ENCODE results near the gene CD93. TPM values are rescaled to one million over a fixed set of nuclear protein-coding genes. Genes with fewer than 3 reads are reported as not detected.

The CD93 gene
- total RNA-seq, 2 experiments from 2014 or later = 0.11 TPM

DNA sequence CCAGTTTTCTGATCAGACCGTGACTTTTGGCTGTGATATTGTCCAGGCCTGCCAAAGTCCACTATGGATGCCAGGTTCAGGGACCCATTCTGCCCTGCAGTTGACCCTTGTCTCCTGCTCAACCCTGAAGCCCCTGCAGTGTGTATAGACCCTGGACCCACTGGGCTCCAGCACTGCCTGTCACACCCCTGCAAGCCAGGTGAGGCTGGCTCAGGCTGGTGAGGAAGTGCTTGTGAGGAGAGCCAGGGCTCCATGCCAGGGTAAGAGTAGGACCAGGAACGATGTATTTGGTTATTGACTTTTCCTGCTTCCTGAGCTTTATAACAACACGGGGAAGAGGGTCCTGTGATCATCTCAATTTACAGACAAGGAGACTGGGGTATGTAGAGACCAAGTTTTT is 19.1 kb upstream of the CD93 start:
- DNase-seq (no peak), ATAC-seq (no peak)
- TF ChIP-seq, protein P1, sequence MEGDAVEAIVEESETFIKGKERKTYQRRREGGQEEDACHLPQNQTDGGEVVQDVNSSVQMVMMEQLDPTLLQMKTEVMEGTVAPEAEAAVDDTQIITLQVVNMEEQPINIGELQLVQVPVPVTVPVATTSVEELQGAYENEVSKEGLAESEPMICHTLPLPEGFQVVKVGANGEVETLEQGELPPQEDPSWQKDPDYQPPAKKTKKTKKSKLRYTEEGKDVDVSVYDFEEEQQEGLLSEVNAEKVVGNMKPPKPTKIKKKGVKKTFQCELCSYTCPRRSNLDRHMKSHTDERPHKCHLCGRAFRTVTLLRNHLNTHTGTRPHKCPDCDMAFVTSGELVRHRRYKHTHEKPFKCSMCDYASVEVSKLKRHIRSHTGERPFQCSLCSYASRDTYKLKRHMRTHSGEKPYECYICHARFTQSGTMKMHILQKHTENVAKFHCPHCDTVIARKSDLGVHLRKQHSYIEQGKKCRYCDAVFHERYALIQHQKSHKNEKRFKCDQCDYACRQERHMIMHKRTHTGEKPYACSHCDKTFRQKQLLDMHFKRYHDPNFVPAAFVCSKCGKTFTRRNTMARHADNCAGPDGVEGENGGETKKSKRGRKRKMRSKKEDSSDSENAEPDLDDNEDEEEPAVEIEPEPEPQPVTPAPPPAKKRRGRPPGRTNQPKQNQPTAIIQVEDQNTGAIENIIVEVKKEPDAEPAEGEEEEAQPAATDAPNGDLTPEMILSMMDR (IDR thresholded peaks at IDR 0.05) = no peak
- Mint-ChIP-seq H3K4me1 (ENCODE audit: low read depth) (no peaks in the 10 kb centered on the region), H3K4me3 (no peak overlapping the region), H3K27me3 (no peaks in the 10 kb centered on the region), H3K27ac (no peak overlapping the region), H3K9me3 (no peaks in the 10 kb centered on the region), H3K36me3 (ENCODE audit: low read depth) (no peaks in the 10 kb centered on the region)
- intact Hi-C loops (cut with micrococcal nuclease) = no loop called here
- ChIA-PET CTCF (no interaction called here), POLR2A (no interaction called here)

DNA sequence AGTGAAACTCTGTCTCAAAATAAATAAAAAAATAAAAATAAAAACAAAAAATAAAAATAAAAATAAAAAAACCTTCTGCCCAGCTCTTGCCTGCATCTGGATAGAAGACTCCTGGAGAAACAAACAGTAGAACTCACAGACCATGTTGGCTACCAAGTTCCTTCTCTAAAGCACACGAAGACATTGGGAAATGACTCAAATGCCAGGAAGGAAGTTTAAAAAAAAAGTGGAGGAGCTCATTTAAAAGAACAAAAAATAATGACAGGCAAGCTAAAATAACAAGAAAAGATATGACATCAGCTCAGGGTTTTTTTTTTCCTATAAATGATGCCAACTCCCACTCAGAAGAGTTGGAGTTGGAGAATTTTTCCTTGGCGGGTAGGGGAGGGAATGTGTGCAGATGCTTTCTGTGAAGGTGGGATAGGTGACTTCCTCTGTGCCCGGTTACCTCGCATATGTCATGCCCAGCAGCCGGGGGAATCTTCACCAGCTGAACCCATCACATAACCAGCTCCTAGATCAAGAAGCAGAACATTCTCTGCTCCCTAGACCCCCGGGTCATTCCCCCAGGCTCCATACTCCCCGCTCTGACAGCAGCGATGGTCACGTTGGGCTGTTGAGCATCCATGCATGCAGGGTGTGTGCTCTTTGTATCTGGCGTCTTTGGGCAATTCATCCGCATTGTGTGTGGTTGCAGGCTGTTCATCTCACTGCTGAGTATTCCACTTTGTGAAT is 17.3 kb upstream of the CD93 start:
- CTCF ChIA-PET = no interaction called here
- TF ChIP-seq, protein P1 (IDR thresholded peaks at IDR 0.05) = no peak
- Mint-ChIP-seq H3K9me3 (no peaks in the 10 kb centered on the region), H3K4me3 (no peak overlapping the region), H3K27me3 (no peaks in the 10 kb centered on the region), H3K4me1 (ENCODE audit: low read depth) (no peaks in the 10 kb centered on the region), H3K36me3 (ENCODE audit: low read depth) (no peaks in the 10 kb centered on the region), H3K27ac (no peak overlapping the region)
- POLR2A ChIA-PET = no interaction called here
- ATAC-seq = no peak
- intact Hi-C loops (cut with micrococcal nuclease) = no loop called here
- DNase-seq = no peak

DNA sequence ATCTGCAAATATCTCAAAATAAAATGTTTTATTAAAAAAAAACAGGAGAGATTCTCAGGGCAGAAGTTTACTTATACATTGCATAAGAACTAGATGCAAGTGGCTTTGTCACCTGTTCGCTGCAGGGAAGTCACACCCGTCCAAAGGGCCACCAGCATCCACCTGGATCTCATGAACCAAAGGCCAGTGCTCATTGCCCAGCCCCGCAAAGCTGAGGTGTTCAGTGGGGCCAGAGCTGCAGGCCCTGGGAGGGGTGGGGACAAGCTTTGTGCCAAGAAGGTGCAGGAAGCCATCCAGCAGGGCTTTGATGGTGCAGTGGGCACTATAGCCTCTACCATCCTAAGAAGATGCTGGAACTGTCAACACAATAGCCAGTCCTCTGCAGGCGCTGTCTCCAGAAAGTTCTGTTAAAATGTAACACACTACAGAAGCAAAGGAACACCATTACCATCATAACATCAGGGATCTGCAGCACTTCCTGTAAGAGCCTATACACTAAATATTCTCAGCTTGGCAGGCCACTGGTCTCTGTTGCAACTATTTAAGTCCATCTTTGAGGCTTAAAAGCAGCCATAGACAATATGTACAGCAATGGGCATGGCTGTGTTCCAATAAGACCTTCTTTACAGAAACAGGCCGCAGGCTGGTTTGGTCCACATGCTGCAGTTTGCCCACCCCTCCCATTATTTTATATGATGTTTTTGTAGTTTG is 15.7 kb upstream of the CD93 start:
- intact Hi-C loops (cut with micrococcal nuclease) = no loop called here
- no peaks in the 10 kb centered on the region for H3K27me3 Mint-ChIP-seq
- no peak for DNase-seq
- TF ChIP-seq, protein P1 (IDR thresholded peaks at IDR 0.05) = no peak
- no peaks in the 10 kb centered on the region for H3K36me3 Mint-ChIP-seq (ENCODE audit: low read depth)
- no peak for ATAC-seq
- H3K27ac Mint-ChIP-seq = no peak overlapping the region
- ChIA-PET CTCF (no interaction called here), POLR2A (no interaction called here)
- H3K4me1 Mint-ChIP-seq (ENCODE audit: low read depth) = no peaks in the 10 kb centered on the region
- H3K4me3 Mint-ChIP-seq = no peak overlapping the region
- H3K9me3 Mint-ChIP-seq = no peaks in the 10 kb centered on the region

DNA sequence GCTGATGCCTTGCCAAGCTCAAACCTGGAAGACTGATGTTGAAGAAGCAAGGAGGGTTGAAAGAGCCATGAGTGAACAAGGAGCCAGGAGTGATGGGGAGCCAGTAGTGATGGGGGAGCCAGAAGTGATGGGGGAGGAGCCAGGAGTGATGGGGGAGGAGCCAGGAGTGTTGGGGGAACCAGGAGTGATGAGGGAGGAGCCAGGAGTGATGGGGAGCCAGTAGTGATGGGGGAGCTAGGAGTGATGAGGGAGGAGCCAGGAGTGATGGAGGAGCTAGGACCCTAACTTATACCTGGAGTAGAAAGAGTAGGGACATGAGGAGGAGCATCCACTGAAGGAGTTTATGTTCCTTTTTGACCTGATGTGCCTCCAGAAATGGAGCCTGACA is 14.6 kb upstream of the CD93 start:
- Mint-ChIP-seq H3K4me3 (no peak overlapping the region), H3K4me1 (ENCODE audit: low read depth) (no peaks in the 10 kb centered on the region), H3K36me3 (ENCODE audit: low read depth) (no peaks in the 10 kb centered on the region), H3K27ac (no peak overlapping the region), H3K9me3 (no peaks in the 10 kb centered on the region), H3K27me3 (no peaks in the 10 kb centered on the region)
- TF ChIP-seq, protein P1 (IDR thresholded peaks at IDR 0.05) = no peak
- POLR2A ChIA-PET = no interaction called here
- CTCF ChIA-PET = no interaction called here
- ATAC-seq (no peak), DNase-seq (no peak)
- intact Hi-C loops (cut with micrococcal nuclease) = no loop called here

Measured in activated CD8-positive, alpha-beta T cell treated with anti-CD3 and anti-CD28 coated beads for 36 hours (primary cell).